Left renal cortex interstitium (tissue), 4 donors: ENCODE data around the gene ZNF138. TPM values are rescaled to one million over a fixed set of nuclear protein-coding genes. Genes with fewer than 3 reads are reported as not detected.
A peak's percentile ranks its signal among the peaks of the same experiment; 100 is the strongest.
"Not testable (repeated sequence)": the region's sequence is repeated elsewhere in the genome, so short reads cannot be mapped to it uniquely, and the experiment has no call there.

Experiments
- DNase-seq, 4 donors: peaks; one replicate each; pipeline ENCODE4 v3.0.0-alpha.2; 2013; ENCODE audit warnings: low read depth in 4 of 4, low spot score in 2 of 4, missing footprints in 1 of 4
- polyA plus RNA-seq, 4 donors: library from polyadenylated mRNA; unstranded; fragments of 120-200 nt; gene quantifications; one replicate each; pipeline ENCODE4 v1.2.1, GENCODE V29; 2013; ENCODE audit not compliant: insufficient read length in 4 of 4

Gene ZNF138
- 10 to 100 TPM; 16.7 to 22.7 (median 19.2) TPM for polyA plus RNA-seq

- DNase-seq: peak; percentile 80 to 96 (median 91)
These were observed at the start of gene ZNF138 for GRCh38 chr7:64794171-64794844. ZNF138 (plus strand) TSS chr7:64794428; CDS start chr7:64794569, 141 bp downstream.

GRCh38 chr7:64744680-64745079, 49.5 kb upstream of the ZNF138 start:
- DNase-seq: no peak

GRCh38 chr7:64747802-64748201, 46.4 kb upstream of the ZNF138 start:
- DNase-seq: no peak

- DNase-seq: no peak
These were observed 41.2 kb upstream of the ZNF138 start for GRCh38 chr7:64753032-64753431.

GRCh38 chr7:64755865-64756264, 38.4 kb upstream of the ZNF138 start:
- DNase-seq: no peak

- no peak for DNase-seq
These were observed 36.1 kb upstream of the ZNF138 start for GRCh38 chr7:64758151-64758550.

- no peak for DNase-seq
These were observed 25.4 kb upstream of the ZNF138 start for GRCh38 chr7:64768824-64769223.

GRCh38 chr7:64774204-64774842, 19.9 kb upstream of the ZNF138 start:
- no peak for DNase-seq

- DNase-seq: no peak
These were observed 18.9 kb upstream of the ZNF138 start for GRCh38 chr7:64775289-64775688.

- not testable (repeated sequence) for DNase-seq
These were observed 9.4 kb upstream of the ZNF138 start for GRCh38 chr7:64784842-64785241.

- no peak for DNase-seq
These were observed 6.9 kb upstream of the ZNF138 start for GRCh38 chr7:64787295-64787694.

- not testable (repeated sequence) for DNase-seq
These were observed 5.0 kb upstream of the ZNF138 start for GRCh38 chr7:64789241-64789640.

- DNase-seq: no peak
These were observed 997 bp upstream of the ZNF138 start for GRCh38 chr7:64793106-64793755.

- no peak for DNase-seq
These were observed 948 bp downstream of the ZNF138 start for GRCh38 chr7:64795176-64795575.

GRCh38 chr7:64799169-64799568, 4.9 kb downstream of the ZNF138 start:
- not testable (repeated sequence) for DNase-seq

GRCh38 chr7:64802699-64803098, 8.5 kb downstream of the ZNF138 start:
- DNase-seq: no peak

GRCh38 chr7:64807731-64808365, 13.6 kb downstream of the ZNF138 start:
- no peak for DNase-seq

- DNase-seq: no peak
These were observed 17.5 kb downstream of the ZNF138 start for GRCh38 chr7:64811767-64812166.

GRCh38 chr7:64830926-64831325, 36.7 kb downstream of the ZNF138 start:
- no peak for DNase-seq

GRCh38 chr7:64832136-64832535, 37.9 kb downstream of the ZNF138 start:
- no peak for DNase-seq

GRCh38 chr7:64834989-64835388, 40.8 kb downstream of the ZNF138 start:
- DNase-seq: no peak
